ENCODE results near the gene SMAD4. TPM values are rescaled to one million over a fixed set of nuclear protein-coding genes. Genes with fewer than 3 reads are reported as not detected.

The SMAD4 gene
- total RNA-seq, 1 experiment from 2014 or later: 61.3 TPM

DNA sequence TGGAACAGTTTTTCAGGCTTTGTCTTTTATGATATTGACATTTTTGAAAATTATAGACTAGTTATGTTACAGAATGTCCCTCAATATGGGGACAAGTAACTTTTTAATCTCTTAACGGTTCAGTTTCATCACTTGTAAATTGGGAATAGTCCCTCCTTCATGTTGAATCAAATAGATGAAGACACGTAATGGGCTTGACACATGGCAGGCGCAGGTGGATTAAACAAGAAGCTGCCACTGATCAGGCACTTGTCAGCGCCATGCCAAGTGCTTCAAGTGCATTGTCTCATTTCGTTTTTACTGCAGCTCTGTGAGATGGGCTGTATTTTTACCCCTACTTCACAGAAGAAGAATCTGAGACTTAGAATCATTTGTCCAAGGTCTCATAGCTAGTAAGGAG is 9.5 kb upstream of the SMAD4 start:
- ChIA-PET POLR2A (no interaction called here), CTCF (no interaction called here)
- Histone ChIP-seq H3K4me3 (ENCODE audit: low read depth in 2 of 2, low read length in 2 of 2) (no peak overlapping the region), H3K27ac (ENCODE audit: low read length) (no peak overlapping the region), H3K9me3 (ENCODE audit: control insufficient read depth, insufficient read depth, low read depth, low read length) (no peaks in the 10 kb centered on the region), H3K27me3 (ENCODE audit: control insufficient read depth, insufficient read depth, low read length) (no peaks in the 10 kb centered on the region), H3K4me1 (ENCODE audit: control insufficient read depth, insufficient read depth, low read length) (no peaks in the 10 kb centered on the region), H3K36me3 (ENCODE audit: control insufficient read depth, insufficient read depth, low read length) (no peaks in the 10 kb centered on the region)
- no peak for ATAC-seq
- no peak for TF ChIP-seq SIN3A (IDR thresholded peaks at IDR 0.05; ENCODE audit: borderline replicate concordance, insufficient read depth, low read depth, low read length)
- TF ChIP-seq TCF7L2 (IDR thresholded peaks at IDR 0.05; ENCODE audit: low read depth, low read length): no peak
- intact Hi-C loops (cut with micrococcal nuclease; ENCODE audit: unreplicated experiment): no loop called here
- no TSS peak for BruUV-seq (replicated peaks)
- DNase-seq (ENCODE audit: low read depth, low spot score): no peak
- in situ Hi-C loops (cut with HindIII; ENCODE audit: low pct_unique_long_range_greater_than_20kb, low sequenced_read_pairs): no loop called here

- DNase-seq (ENCODE audit: low read depth, low spot score) (no peak), ATAC-seq (no peak)
- TF ChIP-seq, protein P1, sequence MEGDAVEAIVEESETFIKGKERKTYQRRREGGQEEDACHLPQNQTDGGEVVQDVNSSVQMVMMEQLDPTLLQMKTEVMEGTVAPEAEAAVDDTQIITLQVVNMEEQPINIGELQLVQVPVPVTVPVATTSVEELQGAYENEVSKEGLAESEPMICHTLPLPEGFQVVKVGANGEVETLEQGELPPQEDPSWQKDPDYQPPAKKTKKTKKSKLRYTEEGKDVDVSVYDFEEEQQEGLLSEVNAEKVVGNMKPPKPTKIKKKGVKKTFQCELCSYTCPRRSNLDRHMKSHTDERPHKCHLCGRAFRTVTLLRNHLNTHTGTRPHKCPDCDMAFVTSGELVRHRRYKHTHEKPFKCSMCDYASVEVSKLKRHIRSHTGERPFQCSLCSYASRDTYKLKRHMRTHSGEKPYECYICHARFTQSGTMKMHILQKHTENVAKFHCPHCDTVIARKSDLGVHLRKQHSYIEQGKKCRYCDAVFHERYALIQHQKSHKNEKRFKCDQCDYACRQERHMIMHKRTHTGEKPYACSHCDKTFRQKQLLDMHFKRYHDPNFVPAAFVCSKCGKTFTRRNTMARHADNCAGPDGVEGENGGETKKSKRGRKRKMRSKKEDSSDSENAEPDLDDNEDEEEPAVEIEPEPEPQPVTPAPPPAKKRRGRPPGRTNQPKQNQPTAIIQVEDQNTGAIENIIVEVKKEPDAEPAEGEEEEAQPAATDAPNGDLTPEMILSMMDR (IDR thresholded peaks at IDR 0.05): no peak
- TF ChIP-seq POLR2AphosphoS5 (IDR thresholded peaks at IDR 0.05; ENCODE audit: low read depth, low read length): no peak
- no peak for TF ChIP-seq TCF7L2 (IDR thresholded peaks at IDR 0.05; ENCODE audit: low read depth, low read length)
- no peak for TF ChIP-seq SIN3A (IDR thresholded peaks at IDR 0.05; ENCODE audit: borderline replicate concordance, insufficient read depth, low read depth, low read length)
- TF ChIP-seq, protein P2, sequence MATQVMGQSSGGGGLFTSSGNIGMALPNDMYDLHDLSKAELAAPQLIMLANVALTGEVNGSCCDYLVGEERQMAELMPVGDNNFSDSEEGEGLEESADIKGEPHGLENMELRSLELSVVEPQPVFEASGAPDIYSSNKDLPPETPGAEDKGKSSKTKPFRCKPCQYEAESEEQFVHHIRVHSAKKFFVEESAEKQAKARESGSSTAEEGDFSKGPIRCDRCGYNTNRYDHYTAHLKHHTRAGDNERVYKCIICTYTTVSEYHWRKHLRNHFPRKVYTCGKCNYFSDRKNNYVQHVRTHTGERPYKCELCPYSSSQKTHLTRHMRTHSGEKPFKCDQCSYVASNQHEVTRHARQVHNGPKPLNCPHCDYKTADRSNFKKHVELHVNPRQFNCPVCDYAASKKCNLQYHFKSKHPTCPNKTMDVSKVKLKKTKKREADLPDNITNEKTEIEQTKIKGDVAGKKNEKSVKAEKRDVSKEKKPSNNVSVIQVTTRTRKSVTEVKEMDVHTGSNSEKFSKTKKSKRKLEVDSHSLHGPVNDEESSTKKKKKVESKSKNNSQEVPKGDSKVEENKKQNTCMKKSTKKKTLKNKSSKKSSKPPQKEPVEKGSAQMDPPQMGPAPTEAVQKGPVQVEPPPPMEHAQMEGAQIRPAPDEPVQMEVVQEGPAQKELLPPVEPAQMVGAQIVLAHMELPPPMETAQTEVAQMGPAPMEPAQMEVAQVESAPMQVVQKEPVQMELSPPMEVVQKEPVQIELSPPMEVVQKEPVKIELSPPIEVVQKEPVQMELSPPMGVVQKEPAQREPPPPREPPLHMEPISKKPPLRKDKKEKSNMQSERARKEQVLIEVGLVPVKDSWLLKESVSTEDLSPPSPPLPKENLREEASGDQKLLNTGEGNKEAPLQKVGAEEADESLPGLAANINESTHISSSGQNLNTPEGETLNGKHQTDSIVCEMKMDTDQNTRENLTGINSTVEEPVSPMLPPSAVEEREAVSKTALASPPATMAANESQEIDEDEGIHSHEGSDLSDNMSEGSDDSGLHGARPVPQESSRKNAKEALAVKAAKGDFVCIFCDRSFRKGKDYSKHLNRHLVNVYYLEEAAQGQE (IDR thresholded peaks at IDR 0.05; ENCODE audit: insufficient read depth in 1 of 2, low read depth in 2 of 2, low read length in 1 of 2): no peak
- Histone ChIP-seq H3K27ac (ENCODE audit: low read length) (no peak overlapping the region), H3K36me3 (ENCODE audit: control insufficient read depth, insufficient read depth, low read length) (no peaks in the 10 kb centered on the region), H3K27me3 (ENCODE audit: control insufficient read depth, insufficient read depth, low read length) (no peaks in the 10 kb centered on the region), H3K4me1 (ENCODE audit: control insufficient read depth, insufficient read depth, low read length) (no peaks in the 10 kb centered on the region), H3K4me3 (ENCODE audit: low read depth in 2 of 2, low read length in 2 of 2) (no peak overlapping the region), H3K9me3 (ENCODE audit: control insufficient read depth, insufficient read depth, low read depth, low read length) (no peaks in the 10 kb centered on the region)
- CTCF ChIA-PET: no interaction called here
- intact Hi-C loops (cut with micrococcal nuclease; ENCODE audit: unreplicated experiment): no loop called here
- POLR2A ChIA-PET: no interaction called here
- in situ Hi-C loops (cut with HindIII; ENCODE audit: low pct_unique_long_range_greater_than_20kb, low sequenced_read_pairs): no loop called here
- BruUV-seq (replicated peaks): no TSS peak
Measured at GRCh38 chr18:51021226-51021965, 8.6 kb upstream of the SMAD4 start.

DNA sequence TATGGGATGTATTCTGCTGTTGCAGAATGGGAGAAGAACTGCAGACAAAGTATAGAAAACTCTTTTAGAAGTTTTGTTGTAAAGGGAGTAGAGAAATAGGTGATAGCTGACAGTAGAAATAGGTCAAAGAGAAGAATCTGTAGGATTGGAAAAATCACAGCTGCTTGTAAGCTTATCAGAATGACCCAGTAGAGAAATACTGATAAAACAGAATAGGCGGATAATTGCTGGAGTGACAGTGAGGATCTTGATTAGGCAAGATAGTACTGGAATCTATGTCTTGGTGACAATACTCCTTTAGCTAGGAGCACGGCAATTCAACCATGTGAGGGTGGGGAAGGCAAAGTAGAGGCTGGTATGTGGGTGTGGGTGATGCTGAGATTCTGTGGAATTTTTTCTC is 4.5 kb upstream of the SMAD4 start:
- ATAC-seq: no peak
- H3K4me3 ChIP-seq (ENCODE audit: low read depth in 2 of 2, low read length in 2 of 2): no peak overlapping the region
- intact Hi-C loops (cut with micrococcal nuclease; ENCODE audit: unreplicated experiment) (no loop called here), in situ Hi-C loops (cut with HindIII; ENCODE audit: low pct_unique_long_range_greater_than_20kb, low sequenced_read_pairs) (no loop called here)
- TF ChIP-seq POLR2AphosphoS5 (IDR thresholded peaks at IDR 0.05; ENCODE audit: low read depth, low read length) (no peak), SIN3A (IDR thresholded peaks at IDR 0.05; ENCODE audit: borderline replicate concordance, insufficient read depth, low read depth, low read length) (no peak), TCF7L2 (IDR thresholded peaks at IDR 0.05; ENCODE audit: low read depth, low read length) (no peak)
- TF ChIP-seq, protein P1 (IDR thresholded peaks at IDR 0.05): no peak
- TF ChIP-seq, protein P2 (IDR thresholded peaks at IDR 0.05; ENCODE audit: insufficient read depth in 1 of 2, low read depth in 2 of 2, low read length in 1 of 2): no peak
- H3K36me3 ChIP-seq (ENCODE audit: control insufficient read depth, insufficient read depth, low read length): no peaks in the 10 kb centered on the region; the same call in 1 of the 2 replicates
- BruUV-seq (replicated peaks): no TSS peak
- peaks cover 7% of the 10 kb centered on the region; the same call in 1 of the 2 replicates for H3K4me1 ChIP-seq (ENCODE audit: control insufficient read depth, insufficient read depth, low read length)
- no peaks in the 10 kb centered on the region for H3K9me3 ChIP-seq (ENCODE audit: control insufficient read depth, insufficient read depth, low read depth, low read length)
- no peak for DNase-seq (ENCODE audit: low read depth, low spot score)
- H3K27ac ChIP-seq (ENCODE audit: low read length): no peak overlapping the region
- CTCF ChIA-PET: no interaction called here
- no peaks in the 10 kb centered on the region for H3K27me3 ChIP-seq (ENCODE audit: control insufficient read depth, insufficient read depth, low read length)
- POLR2A ChIA-PET: no interaction called here
